Measurements from ENCODE around the gene ATP10B.
"Not testable (repeated sequence)": the region's sequence is repeated elsewhere in the genome, so short reads cannot be mapped to it uniquely, and the experiment has no call there.

The ATP10B gene

DNA sequence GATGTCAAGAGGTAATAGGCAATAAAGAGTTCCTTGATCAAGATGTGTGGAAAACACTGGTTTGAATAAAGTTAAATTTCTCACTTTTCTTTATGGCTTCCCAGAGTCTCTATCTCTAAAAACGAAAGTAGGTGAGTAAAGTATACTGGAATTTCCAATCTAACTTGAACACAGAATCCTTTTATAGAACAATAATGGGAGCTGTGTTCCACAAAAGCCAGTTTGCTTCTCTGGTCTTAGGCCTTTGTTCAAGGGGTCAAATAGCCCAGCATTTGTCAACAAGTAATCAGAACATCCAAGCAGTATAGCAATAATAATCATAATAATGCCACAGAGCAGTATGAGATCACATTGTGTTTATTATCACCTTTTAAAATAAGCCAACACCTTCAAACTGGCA is 20.2 kb downstream of the ATP10B start:
- no peak for DNase-seq
- H3K9me3 ChIP-seq (ENCODE audit: control insufficient read depth, low read length), result no peaks in the 10 kb centered on the region
- H3K4me3 ChIP-seq (ENCODE audit: insufficient read depth, low read depth, low read length, poor library complexity, severe bottlenecking), result no peak overlapping the region
- H3K27ac ChIP-seq (ENCODE audit: insufficient read depth, low read length, poor library complexity, severe bottlenecking), result no peak overlapping the region
- no peaks in the 10 kb centered on the region for H3K36me3 ChIP-seq (ENCODE audit: control insufficient read depth, insufficient read depth, low read length)
- H3K27me3 ChIP-seq (replicated peaks; ENCODE audit: control insufficient read depth, insufficient read depth, low read length, poor library complexity, severe bottlenecking), result no peaks in the 10 kb centered on the region
- no peaks in the 10 kb centered on the region for H3K4me1 ChIP-seq (ENCODE audit: control insufficient read depth, insufficient read depth, low read length, poor library complexity, severe bottlenecking)

DNA sequence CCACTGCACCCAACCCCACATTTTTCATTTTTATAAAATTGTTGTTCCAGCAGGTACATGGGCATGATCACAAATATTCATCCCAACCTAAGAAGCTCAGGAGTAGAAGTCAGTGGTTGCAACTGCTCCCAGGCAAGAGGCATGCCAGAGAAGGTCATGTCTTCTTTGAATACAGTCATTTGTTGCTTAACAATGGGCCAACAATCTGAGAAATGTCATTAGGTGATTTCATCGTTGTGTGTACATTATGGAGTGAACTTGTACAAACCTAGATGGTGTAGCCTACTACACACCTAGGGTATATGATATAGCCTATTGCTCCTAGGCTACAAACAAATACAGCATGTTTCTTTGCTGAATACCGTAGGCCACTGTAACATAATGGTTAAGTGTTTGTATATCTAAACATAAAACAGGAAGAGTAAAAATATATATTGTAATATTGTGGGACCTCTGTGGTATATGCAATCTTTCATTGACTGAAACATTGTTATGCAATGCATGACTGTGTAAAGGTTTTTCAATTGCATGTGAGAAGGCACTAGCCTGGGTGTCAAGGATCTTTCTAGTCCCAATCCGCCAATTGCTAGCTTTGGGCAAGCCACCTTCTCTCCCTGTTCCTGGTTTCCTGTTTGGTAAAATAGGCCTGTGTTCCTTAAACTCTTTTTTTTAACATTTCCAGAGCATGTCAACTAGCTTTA is 27.6 kb downstream of the ATP10B start:
- Histone ChIP-seq H3K4me3 (ENCODE audit: insufficient read depth, low read depth, low read length, poor library complexity, severe bottlenecking) (no peak overlapping the region), H3K36me3 (ENCODE audit: control insufficient read depth, insufficient read depth, low read length) (no peaks in the 10 kb centered on the region), H3K27ac (ENCODE audit: insufficient read depth, low read length, poor library complexity, severe bottlenecking) (no peak overlapping the region), H3K9me3 (ENCODE audit: control insufficient read depth, low read length) (no peaks in the 10 kb centered on the region), H3K27me3 (replicated peaks; ENCODE audit: control insufficient read depth, insufficient read depth, low read length, poor library complexity, severe bottlenecking) (no peaks in the 10 kb centered on the region), H3K4me1 (ENCODE audit: control insufficient read depth, insufficient read depth, low read length, poor library complexity, severe bottlenecking) (no peaks in the 10 kb centered on the region)
- no peak for DNase-seq

DNA sequence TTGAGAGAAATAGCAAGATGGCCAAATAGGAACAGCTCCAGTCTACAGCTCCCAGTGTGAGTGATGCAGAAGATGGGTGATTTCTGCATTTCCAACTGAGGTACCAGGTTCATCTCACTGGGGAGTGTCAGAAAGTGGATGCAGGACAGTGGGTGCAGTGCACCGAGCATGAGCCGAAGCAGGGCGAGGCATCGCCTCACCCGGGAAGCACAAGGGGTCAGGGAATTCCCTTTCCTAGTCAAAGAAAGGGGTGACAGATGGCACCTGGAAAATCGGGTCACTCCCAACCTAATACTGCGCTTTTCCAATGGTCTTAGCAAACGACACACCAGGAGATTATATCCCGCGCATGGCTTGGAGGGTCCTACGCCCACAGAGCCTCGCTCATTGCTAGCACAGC is 39.0 kb downstream of the ATP10B start:
- H3K36me3 ChIP-seq (ENCODE audit: control insufficient read depth, insufficient read depth, low read length); H3K4me1 ChIP-seq (ENCODE audit: control insufficient read depth, insufficient read depth, low read length, poor library complexity, severe bottlenecking); H3K27me3 ChIP-seq (replicated peaks; ENCODE audit: control insufficient read depth, insufficient read depth, low read length, poor library complexity, severe bottlenecking); DNase-seq; H3K27ac ChIP-seq (ENCODE audit: insufficient read depth, low read length, poor library complexity, severe bottlenecking); H3K4me3 ChIP-seq (ENCODE audit: insufficient read depth, low read depth, low read length, poor library complexity, severe bottlenecking); H3K9me3 ChIP-seq (ENCODE audit: control insufficient read depth, low read length): not testable (repeated sequence)

DNA sequence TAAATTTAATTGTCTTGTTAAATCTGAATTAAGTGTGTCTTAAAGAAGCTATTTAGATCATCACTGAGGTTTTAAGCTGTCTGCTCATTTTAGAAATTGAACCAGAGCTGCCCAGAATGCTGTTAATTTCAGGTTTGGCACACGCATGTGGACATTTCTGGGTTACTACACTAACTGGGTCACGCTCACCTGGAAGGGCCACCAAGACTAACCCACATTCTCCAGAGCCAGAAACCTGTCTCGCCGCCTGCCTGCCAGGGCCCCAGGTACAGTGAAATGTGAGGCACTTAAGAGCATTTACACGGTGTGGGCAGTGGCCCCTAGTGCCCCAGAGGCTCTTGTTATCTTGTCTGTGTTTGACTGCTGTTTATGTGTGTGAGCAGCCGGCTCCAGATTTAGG is 46.6 kb downstream of the ATP10B start:
- H3K9me3 ChIP-seq (ENCODE audit: control insufficient read depth, low read length), result no peaks in the 10 kb centered on the region
- H3K36me3 ChIP-seq (ENCODE audit: control insufficient read depth, insufficient read depth, low read length), result no peaks in the 10 kb centered on the region
- no peak overlapping the region for H3K4me3 ChIP-seq (ENCODE audit: insufficient read depth, low read depth, low read length, poor library complexity, severe bottlenecking)
- H3K27ac ChIP-seq (ENCODE audit: insufficient read depth, low read length, poor library complexity, severe bottlenecking), result no peak overlapping the region
- no peaks in the 10 kb centered on the region for H3K27me3 ChIP-seq (replicated peaks; ENCODE audit: control insufficient read depth, insufficient read depth, low read length, poor library complexity, severe bottlenecking)
- no peaks in the 10 kb centered on the region for H3K4me1 ChIP-seq (ENCODE audit: control insufficient read depth, insufficient read depth, low read length, poor library complexity, severe bottlenecking)
- DNase-seq, result no peak

DNA sequence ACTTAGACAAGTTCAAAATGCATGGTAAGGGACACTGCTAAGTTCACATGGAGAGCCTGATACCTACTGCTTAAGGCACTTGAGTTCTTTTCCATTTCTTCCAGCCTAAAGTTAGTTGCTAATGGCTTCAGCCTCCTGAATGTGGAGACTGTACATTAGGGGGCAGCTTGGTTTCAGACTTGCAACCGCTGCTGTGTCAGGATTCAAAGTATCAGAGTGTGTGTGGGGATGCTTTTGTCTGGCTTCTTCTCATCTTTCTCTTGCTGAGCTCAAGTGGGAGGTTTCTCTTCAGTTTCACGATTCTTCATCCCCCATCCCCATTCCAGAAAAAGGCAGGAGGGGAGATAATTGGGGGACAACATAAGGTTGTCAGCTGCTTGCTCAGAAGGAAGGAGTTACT is 49.4 kb downstream of the ATP10B start:
- no peak overlapping the region for H3K27ac ChIP-seq (ENCODE audit: insufficient read depth, low read length, poor library complexity, severe bottlenecking)
- H3K9me3 ChIP-seq (ENCODE audit: control insufficient read depth, low read length), result no peaks in the 10 kb centered on the region
- H3K4me3 ChIP-seq (ENCODE audit: insufficient read depth, low read depth, low read length, poor library complexity, severe bottlenecking), result no peak overlapping the region
- DNase-seq, result no peak
- no peaks in the 10 kb centered on the region for H3K4me1 ChIP-seq (ENCODE audit: control insufficient read depth, insufficient read depth, low read length, poor library complexity, severe bottlenecking)
- no peaks in the 10 kb centered on the region for H3K36me3 ChIP-seq (ENCODE audit: control insufficient read depth, insufficient read depth, low read length)
- no peaks in the 10 kb centered on the region for H3K27me3 ChIP-seq (replicated peaks; ENCODE audit: control insufficient read depth, insufficient read depth, low read length, poor library complexity, severe bottlenecking)

DNA sequence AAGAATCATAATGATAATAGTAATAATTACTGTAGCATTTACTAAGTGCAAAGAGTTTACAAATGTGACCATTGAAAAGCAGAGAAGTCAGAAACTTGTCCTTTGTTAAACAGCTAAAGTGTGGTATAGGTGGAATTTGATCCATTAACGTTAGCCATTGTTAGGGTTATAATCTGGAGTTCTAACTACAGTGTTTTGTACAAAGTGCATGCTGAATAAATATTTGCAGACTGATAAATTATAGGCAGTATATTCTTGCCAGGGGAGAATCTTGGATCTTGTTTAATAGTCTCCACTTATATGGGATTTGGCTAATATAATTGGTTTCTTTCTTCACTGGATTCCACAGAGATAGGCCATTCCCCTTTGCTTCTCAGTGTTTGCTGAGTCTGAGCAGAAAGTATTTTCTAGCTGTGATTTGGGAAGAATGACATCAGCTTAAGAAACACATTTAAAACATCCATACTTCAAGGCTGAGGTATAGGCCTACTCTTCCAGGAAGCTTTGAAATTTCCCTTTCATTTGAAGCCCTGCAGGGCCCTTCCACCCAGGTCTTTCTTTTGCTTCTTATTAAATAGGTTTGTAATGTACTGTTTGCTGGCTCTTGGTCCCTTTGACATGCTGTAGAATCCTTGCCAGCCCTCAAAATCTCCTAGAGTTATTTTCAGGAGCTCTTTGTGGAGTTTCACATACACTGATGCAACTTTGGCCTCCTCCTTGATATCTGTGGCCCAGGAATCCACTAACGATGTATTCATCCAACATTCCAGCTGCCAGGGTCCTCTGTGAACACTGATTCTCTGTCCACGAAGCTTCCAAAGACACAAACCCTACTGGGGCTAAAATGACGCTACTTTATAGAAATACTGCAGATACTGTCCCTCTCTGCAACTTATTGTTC is 51.4 kb downstream of the ATP10B start:
- H3K4me1 ChIP-seq (ENCODE audit: control insufficient read depth, insufficient read depth, low read length, poor library complexity, severe bottlenecking), result no peaks in the 10 kb centered on the region
- no peak overlapping the region for H3K27ac ChIP-seq (ENCODE audit: insufficient read depth, low read length, poor library complexity, severe bottlenecking)
- H3K36me3 ChIP-seq (ENCODE audit: control insufficient read depth, insufficient read depth, low read length), result no peaks in the 10 kb centered on the region
- no peaks in the 10 kb centered on the region for H3K27me3 ChIP-seq (replicated peaks; ENCODE audit: control insufficient read depth, insufficient read depth, low read length, poor library complexity, severe bottlenecking)
- no peak for DNase-seq
- no peaks in the 10 kb centered on the region for H3K9me3 ChIP-seq (ENCODE audit: control insufficient read depth, low read length)
- H3K4me3 ChIP-seq (ENCODE audit: insufficient read depth, low read depth, low read length, poor library complexity, severe bottlenecking), result no peak overlapping the region

DNA sequence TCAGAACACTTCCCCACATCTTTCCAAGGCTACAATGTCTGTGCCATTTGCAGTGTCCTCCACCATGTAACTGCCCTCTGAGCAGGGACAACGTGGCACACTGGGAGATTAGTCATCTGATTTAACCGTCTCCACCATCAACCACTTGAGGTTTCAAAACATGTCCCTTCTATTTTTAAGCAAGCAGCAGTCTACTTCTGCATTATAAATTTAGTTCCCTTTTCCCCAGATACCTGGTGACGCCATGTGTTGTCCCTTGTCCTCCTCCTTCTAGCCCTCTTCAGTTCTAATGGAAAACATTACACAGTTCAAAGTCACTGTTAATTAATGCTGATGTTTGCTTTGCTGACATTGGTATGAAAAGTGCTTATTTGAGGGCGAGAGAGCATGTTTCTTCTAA is 52.8 kb downstream of the ATP10B start:
- no peaks in the 10 kb centered on the region for H3K36me3 ChIP-seq (ENCODE audit: control insufficient read depth, insufficient read depth, low read length)
- no peak overlapping the region for H3K27ac ChIP-seq (ENCODE audit: insufficient read depth, low read length, poor library complexity, severe bottlenecking)
- H3K27me3 ChIP-seq (replicated peaks; ENCODE audit: control insufficient read depth, insufficient read depth, low read length, poor library complexity, severe bottlenecking), result no peaks in the 10 kb centered on the region
- no peaks in the 10 kb centered on the region for H3K9me3 ChIP-seq (ENCODE audit: control insufficient read depth, low read length)
- DNase-seq, result no peak
- H3K4me3 ChIP-seq (ENCODE audit: insufficient read depth, low read depth, low read length, poor library complexity, severe bottlenecking), result no peak overlapping the region
- no peaks in the 10 kb centered on the region for H3K4me1 ChIP-seq (ENCODE audit: control insufficient read depth, insufficient read depth, low read length, poor library complexity, severe bottlenecking)

DNA sequence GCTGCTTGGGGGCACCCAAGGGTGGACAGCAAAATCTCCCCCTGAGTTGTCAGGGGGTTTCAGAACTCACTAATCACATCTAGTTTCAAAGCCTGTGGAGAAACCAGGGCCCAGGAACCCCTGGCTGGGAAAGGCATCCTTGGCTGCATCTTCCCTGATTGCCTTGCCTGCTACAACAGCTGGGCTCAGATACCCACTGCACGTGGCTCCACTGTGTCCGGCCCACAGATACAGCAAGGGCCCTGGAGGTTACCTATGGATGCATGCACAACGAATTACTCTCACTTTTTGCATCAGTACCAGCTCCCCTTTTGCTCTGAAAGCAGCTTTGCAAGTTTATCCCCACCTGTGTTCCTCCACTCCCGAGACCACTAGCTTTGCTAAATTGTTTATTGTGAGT is 55.0 kb downstream of the ATP10B start:
- Histone ChIP-seq H3K36me3 (ENCODE audit: control insufficient read depth, insufficient read depth, low read length) (no peaks in the 10 kb centered on the region), H3K27ac (ENCODE audit: insufficient read depth, low read length, poor library complexity, severe bottlenecking) (no peak overlapping the region), H3K4me1 (ENCODE audit: control insufficient read depth, insufficient read depth, low read length, poor library complexity, severe bottlenecking) (no peaks in the 10 kb centered on the region), H3K9me3 (ENCODE audit: control insufficient read depth, low read length) (no peaks in the 10 kb centered on the region), H3K27me3 (replicated peaks; ENCODE audit: control insufficient read depth, insufficient read depth, low read length, poor library complexity, severe bottlenecking) (no peaks in the 10 kb centered on the region), H3K4me3 (ENCODE audit: insufficient read depth, low read depth, low read length, poor library complexity, severe bottlenecking) (no peak overlapping the region)
- no peak for DNase-seq

DNA sequence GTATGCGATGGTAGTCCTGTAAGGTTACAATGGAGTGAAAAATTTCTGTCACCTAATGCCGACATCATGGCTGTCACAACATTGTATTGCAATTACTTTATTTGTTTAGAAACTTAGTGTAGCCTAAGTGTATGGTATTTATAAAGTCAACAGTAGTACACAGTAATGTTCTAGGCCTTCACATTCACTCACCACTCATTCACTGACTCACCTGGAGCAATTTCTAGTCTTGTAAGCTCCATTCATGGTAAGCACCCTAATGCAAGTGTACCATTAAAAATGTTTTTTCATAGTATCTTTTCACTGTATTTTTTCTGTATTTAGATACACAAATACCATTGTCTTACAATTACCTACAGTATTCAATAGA is 58.5 kb downstream of the ATP10B start:
- Histone ChIP-seq H3K4me3 (ENCODE audit: insufficient read depth, low read depth, low read length, poor library complexity, severe bottlenecking) (no peak overlapping the region), H3K9me3 (ENCODE audit: control insufficient read depth, low read length) (no peaks in the 10 kb centered on the region), H3K27me3 (replicated peaks; ENCODE audit: control insufficient read depth, insufficient read depth, low read length, poor library complexity, severe bottlenecking) (no peaks in the 10 kb centered on the region), H3K27ac (ENCODE audit: insufficient read depth, low read length, poor library complexity, severe bottlenecking) (no peak overlapping the region), H3K36me3 (ENCODE audit: control insufficient read depth, insufficient read depth, low read length) (no peaks in the 10 kb centered on the region), H3K4me1 (ENCODE audit: control insufficient read depth, insufficient read depth, low read length, poor library complexity, severe bottlenecking) (no peaks in the 10 kb centered on the region)
- no peak for DNase-seq

DNA sequence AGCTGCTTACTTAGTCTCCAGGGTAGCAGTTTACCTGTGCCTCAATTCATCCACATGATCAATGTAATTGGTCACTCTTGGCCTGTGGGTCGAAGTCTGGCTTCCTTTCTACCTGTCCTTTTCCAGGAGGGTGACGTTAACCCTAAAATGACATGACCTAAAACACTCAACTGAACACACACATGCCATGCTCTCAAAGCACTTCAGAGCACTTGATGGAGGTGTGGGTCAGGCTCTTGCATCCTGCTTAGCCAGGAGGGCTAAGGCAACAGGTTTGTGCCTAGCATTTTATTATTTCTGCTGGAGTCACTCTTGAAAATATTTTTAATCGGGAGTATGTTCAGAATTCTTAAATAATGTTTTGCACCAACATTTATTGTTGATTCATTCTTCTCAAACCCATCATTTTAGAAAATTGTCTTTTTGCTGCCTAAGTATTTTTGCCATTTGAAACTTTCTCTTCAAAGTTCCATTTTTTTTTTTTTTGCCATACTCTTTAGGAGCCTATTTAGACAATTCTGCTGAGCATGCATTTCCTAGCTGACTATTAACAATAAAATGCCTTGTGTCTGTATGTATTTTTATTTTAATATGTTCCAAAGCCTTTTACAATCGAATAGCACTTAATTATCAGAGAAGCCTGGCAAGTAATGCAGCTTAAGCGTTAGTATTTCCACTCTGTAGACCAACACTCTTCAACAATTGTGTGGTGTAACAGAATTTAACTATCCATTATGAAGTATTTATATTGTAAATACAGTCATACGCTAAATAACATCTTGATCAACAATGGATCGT is 59.1 kb downstream of the ATP10B start:
- no peak for DNase-seq
- H3K27ac ChIP-seq (ENCODE audit: insufficient read depth, low read length, poor library complexity, severe bottlenecking), result no peak overlapping the region
- H3K27me3 ChIP-seq (replicated peaks; ENCODE audit: control insufficient read depth, insufficient read depth, low read length, poor library complexity, severe bottlenecking), result no peaks in the 10 kb centered on the region
- no peaks in the 10 kb centered on the region for H3K9me3 ChIP-seq (ENCODE audit: control insufficient read depth, low read length)
- H3K4me1 ChIP-seq (ENCODE audit: control insufficient read depth, insufficient read depth, low read length, poor library complexity, severe bottlenecking), result no peaks in the 10 kb centered on the region
- H3K4me3 ChIP-seq (ENCODE audit: insufficient read depth, low read depth, low read length, poor library complexity, severe bottlenecking), result no peak overlapping the region
- H3K36me3 ChIP-seq (ENCODE audit: control insufficient read depth, insufficient read depth, low read length), result no peaks in the 10 kb centered on the region
